OCI-LY7 (cell line): Measurements from ENCODE around the gene PEX5L.

Source experiments
- EZH2phosphoT487 ChIP-seq: fragments of 200-600 bp; sonication (generic); IDR thresholded peaks from 2 replicates; pipeline ENCODE4 v1.6.1; 2018; ENCODE audit warnings: low read depth, borderline replicate concordance, mild to moderate bottlenecking, mixed run types, antibody characterized with exemption, low read length, moderate library complexity, mixed read lengths
- TF ChIP-seq, protein P1 (sequence below): fragments of 200-600 bp; sonication (generic); conservative IDR thresholded peaks from 2 replicates; pipeline ENCODE4 v1.5.1; 2014; ENCODE audit warnings: mild to moderate bottlenecking, antibody characterized with exemption, low read length, moderate library complexity, mixed read lengths

DNA sequence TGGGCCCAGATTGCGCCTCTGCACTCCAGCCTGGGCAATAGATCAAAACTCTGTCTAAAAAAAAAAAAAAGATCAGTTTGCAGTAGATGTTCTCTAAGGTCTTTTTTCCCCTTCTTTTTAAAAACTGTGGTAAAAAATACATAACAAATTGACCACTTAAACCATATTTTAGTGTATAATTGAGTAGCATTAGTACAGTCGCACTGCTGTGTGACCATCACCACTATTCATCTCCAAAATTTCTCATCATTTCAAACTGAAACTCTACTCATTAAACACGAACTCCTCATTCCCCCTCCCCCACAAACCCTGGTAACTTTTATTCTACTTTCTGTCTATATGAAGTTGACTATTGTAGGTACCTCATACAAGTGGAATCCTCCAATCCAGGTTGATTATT lies 160.3 kb downstream of the PEX5L start:
- TF ChIP-seq, protein P1, sequence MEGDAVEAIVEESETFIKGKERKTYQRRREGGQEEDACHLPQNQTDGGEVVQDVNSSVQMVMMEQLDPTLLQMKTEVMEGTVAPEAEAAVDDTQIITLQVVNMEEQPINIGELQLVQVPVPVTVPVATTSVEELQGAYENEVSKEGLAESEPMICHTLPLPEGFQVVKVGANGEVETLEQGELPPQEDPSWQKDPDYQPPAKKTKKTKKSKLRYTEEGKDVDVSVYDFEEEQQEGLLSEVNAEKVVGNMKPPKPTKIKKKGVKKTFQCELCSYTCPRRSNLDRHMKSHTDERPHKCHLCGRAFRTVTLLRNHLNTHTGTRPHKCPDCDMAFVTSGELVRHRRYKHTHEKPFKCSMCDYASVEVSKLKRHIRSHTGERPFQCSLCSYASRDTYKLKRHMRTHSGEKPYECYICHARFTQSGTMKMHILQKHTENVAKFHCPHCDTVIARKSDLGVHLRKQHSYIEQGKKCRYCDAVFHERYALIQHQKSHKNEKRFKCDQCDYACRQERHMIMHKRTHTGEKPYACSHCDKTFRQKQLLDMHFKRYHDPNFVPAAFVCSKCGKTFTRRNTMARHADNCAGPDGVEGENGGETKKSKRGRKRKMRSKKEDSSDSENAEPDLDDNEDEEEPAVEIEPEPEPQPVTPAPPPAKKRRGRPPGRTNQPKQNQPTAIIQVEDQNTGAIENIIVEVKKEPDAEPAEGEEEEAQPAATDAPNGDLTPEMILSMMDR = no peak
- no peak for TF ChIP-seq EZH2phosphoT487
